Stimulated activated CD8-positive, alpha-beta memory T cell treated with anti-CD3 and anti-CD28 coated beads, Interleukin-7, amount 100 ng/mL, for 4 hours (primary cell): ENCODE results near the gene IFNE.
"Not testable (repeated sequence)": the region's sequence is repeated elsewhere in the genome, so short reads cannot be mapped to it uniquely, and the experiment has no call there.

ENCODE experiments used
- DNase-seq, 2 donors: peaks; one replicate each; pipeline ENCODE4 v3.0.0-alpha.2; 2020; ENCODE audit warnings: low read depth in 2 of 2

Gene IFNE

DNA sequence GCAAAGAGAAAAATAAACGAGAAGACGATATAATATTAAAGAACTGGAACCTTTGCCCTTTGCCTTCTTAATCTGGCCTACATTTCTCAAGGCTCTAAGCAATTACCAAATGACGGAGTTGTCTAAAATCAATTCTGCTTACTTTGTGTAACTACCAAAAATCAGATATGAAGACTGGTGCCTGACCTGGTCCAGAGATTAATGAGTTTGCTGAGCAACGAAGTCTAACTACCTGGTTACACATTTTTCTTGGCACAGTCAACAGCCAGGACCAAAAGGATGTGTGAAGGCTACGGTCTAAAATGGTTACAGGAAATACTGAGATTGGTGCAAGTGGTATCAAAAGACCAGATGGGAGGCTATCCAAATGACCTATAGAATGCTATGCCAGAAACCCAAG lies 17.8 kb upstream of the IFNE start:
- no peak for DNase-seq

GRCh38 chr9:21491756-21492155 lies 9.6 kb upstream of the IFNE start:
- no peak for DNase-seq

DNA sequence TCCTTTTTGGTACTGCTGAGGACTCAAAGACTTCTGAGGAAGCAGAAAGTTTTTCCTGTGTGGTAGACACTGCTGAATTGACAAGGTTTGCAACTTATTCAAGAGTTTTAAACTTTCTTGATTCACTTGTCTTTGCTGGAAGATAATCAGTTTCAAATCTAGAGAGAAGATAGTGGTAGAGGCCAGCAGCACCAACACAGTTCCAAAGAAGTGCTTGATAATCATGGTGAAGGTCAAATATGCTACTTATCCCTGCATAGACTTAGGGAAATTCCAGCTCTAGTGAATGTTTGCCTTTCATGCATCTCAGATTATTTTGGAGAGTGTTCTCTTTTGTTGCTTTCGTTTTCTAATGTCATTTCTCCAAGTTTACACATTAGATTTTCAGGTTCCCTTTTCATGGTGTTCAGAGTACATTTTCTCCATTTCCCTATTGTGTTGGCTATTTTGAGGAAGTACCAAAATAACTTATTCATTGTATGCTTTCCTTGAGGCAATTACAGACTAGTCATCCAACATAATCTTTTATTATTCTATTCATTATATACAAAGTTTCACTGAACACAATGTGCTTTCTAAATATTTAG lies 550 bp downstream of the IFNE start:
- DNase-seq = no peak

- DNase-seq = no peak
Measured at GRCh38 chr9:21479152-21479702, 2.9 kb downstream of the IFNE start.

DNA sequence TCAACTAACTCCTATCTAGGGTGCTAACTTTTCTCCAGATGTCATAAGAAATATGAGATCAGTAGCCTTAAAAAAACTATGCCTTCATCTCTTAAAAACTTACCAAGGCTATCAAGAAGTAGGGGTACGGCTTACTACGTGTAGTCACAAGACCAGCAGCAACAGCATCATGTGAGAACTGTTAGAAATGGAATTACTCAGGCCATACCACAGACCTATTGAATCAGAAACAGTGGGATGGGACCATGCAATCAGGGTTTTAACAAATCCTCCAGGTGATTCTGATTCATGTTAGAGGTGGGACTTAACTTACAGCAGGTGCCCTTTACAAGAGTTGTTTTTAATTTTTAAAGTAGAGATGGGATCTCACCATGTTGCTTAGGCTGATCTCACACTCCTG lies 4.6 kb downstream of the IFNE start:
- DNase-seq = no peak

DNA sequence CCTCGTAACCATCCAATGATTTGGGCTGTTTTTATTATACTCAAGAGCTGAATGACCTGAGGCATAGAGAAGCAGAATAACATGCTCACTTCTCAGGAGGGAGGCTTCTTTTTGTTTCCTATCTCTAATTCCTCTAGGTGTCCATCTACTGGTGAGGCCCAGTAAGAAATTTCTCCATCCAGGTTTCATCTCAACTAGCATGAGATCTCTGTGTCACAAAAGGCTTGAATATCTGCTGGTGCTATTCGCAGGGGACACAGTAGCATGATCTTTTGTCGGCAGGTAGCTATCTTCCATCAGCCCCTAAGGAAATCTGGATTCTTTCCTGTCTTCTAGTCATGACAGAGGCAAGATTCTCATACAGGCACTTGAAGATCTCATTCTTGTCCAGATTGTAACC lies 8.9 kb downstream of the IFNE start:
- no peak for DNase-seq

DNA sequence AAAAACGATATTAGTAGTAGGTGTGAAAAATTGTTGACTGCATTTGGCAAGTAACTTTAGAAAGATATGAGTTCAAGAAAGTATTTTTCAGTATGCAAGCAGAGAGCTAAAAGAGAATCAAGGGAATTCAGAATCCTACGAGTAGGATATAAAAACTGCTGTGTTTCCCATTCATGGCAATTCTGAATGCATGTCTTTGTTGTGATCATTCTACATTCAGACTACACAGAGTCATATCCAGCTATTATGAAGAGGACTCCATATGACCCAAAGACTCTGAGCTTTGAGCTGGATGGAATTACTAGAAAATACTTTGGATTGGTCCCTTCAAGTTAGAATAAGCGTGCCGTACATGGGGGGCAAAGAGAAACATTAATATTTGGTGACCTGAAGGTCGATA lies 12.0 kb downstream of the IFNE start:
- DNase-seq = no peak

DNA sequence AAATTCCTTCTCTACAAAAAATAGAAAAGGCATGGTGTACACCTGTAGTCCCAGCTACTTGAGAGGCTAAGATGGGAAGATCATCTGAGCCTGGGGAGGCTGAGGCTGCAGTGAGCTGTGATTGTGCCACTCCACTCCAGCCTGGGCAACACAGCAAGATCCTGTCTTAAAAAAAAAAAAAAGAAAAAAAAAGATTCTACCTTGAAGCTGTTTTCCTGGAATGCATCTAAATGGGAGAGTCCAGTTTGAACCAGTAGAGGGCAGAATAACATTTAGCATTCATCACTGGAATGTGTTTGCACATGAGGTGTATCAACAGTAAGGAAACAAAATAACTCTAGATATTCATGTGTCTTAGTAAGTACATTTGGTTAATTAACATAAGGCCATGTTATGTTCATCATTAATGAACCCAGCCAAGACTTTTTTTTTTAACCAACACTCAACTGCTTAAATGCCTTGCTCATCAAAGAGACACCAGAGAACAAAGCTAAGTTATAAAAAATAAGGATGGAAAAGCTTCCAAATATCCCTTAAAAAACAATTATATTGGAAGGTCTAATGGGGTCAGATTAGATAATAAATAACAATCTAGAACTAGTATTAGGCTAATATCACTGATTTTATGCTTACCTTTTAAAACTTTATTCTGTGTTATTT lies 16.1 kb downstream of the IFNE start:
- no peak for DNase-seq

DNA sequence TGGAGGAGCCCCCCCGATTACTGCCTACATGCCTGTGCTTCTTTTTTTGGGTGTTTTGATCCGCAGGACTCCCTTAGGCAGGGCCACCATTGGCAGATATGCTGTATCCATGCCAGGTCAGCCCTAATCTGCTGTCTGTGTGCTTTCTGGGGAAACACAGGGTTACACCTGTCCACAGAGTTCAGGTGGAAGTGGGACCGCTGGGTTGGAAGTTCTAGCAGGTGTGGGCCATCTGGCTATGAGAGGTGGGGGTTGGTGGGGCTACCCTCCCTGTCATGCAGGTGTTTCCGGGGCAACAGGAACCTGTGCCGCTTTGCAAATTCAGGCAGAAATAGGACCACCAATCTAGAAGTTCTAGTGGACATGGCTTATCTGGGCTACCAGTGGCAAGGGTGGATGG lies 17.0 kb downstream of the IFNE start:
- no peak for DNase-seq

DNA sequence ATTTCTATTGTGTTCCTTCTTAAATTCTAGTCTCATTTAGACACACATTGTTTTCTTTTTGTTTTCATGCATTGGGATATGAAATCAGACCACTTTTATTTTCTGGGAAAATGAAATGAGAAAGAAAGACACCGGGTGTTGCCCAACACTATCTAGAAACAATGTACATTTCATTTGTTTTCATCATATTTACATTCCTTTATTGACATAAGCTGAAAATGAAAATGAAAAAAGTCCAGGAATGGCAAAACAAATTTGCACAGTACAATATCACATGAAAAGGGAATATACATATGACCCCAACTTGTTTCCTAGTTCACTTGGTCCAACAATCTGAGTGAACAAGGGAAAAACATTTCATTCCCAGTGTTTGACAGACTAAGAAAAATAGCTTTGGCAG lies 20.7 kb downstream of the IFNE start:
- no peak for DNase-seq

DNA sequence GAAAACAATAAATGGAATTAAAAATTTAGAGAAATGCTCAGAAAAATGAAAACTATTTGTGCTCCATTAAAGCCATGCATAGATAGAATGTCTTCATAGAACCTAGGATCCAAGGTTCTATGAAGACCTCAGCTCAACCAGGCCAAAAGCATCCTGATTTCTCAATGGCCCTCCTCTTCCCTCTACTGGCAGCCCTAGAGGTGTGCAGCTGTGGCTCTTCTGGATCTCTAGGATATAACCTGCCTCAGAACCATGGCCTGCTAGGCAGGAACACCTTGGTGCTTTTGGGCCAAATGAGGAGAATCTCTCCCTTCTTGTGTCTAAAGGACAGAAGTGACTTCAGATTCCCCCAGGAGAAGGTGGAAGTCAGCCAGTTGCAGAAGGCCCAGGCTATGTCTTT lies 26.8 kb downstream of the IFNE start:
- DNase-seq = no peak

DNA sequence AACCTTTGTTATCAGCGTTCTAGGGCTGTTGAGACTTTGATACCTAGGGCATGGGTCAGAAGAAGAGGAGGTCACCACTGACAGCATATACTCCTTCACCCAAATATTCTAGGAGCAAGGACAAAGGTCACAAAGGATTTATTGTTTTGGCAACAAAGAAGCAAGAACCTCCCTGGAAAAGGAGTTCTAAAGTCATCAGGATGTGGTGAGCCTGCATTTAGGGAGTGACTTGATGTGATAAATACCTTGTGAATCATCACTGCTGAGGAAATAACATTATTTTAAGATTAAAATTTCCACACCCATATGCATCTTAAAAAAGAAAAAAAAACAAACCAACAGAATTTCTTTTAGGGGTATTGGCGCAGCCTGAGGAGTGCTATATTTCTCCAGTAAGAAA lies 28.0 kb downstream of the IFNE start:
- no peak for DNase-seq

GRCh38 chr9:21452681-21453080 lies 29.4 kb downstream of the IFNE start:
- no peak for DNase-seq

- DNase-seq = no peak
Measured at GRCh38 chr9:21450733-21451394, 31.2 kb downstream of the IFNE start.

- not testable (repeated sequence) for DNase-seq
Measured at GRCh38 chr9:21449312-21449711, 32.8 kb downstream of the IFNE start.

DNA sequence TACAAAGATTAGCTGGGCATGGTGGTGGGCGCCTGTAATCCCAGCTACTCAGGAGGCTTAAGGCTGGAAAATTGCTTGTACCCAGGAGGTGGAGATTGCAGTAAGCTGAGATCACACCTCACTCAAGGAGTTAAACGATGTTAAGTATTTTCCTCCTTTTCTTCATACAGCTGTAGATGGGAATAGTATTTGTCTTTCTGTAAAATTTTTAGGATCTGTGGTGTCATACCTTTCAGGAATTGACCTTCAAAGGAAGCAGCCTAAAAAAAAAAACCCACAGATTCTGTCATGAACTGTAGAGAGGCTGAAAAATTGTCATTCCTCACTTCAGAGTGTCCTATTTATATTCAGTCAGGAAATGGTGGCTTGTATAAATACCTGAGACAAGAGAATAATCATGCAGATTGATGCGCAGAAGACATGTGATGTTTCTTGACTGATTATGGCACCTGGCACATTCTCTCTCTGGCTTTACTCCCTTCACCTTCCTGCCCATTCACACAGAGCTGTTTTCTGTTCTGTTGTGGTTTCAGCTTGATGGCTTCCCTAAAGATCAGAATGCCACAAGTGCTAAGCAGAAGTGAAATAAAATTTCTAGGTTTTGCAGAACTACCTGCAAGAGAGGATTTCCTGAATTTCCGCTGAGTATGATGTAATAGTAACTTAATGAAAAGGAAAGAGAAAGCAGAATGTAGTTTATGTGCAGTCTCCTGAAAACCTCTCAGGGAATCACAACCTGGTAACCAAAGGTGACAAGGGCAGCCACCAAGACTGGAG lies 38.1 kb downstream of the IFNE start:
- no peak for DNase-seq

DNA sequence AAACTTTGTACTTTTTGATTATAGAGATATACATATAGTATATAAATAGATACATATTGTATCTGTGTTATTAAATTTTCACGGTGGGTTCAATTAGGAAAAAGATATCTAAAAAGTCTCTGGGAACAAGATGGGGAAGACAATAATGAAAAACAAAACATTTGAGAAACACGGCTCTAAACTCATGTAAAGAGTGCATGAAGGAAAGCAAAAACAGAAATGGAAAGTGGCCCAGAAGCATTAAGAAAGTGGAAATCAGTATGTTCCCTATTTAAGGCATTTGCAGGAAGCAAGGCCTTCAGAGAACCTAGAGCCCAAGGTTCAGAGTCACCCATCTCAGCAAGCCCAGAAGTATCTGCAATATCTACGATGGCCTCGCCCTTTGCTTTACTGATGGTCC lies 42.0 kb downstream of the IFNE start, which contains the start of gene IFNA1:
Gene IFNA1, plus strand, starts transcription at position 301 of the 400 bp plus-strand sequence. Its CDS starts 69 bp downstream, at position 370.
- no peak for DNase-seq

- DNase-seq = not testable (repeated sequence)
Measured at GRCh38 chr9:21435015-21435383, 47.1 kb downstream of the IFNE start.

- DNase-seq = no peak
Measured at GRCh38 chr9:21434202-21435014, 47.7 kb downstream of the IFNE start.

GRCh38 chr9:21432672-21433425 lies 49.3 kb downstream of the IFNE start:
- no peak for DNase-seq
